Left colon (tissue), 2 donors: Measurements from ENCODE around the gene CAPZB. TPM values are rescaled to one million over a fixed set of nuclear protein-coding genes. Genes with fewer than 3 reads are reported as not detected.

ENCODE experiments used
- ATAC-seq: fragments of 200-7000 bp; cut with Tn5 transposase; one replicate; pipeline ENCODE4 v1.9.1; 2020; ENCODE audit warnings: mild to moderate bottlenecking, moderate library complexity
- DNase-seq, 2 donors: peaks; one replicate each; pipeline ENCODE4 v3.0.0-alpha.2; 2020
- intact Hi-C, 2 donors: fragments of 100-400 bp; cut with DNase I in 1 of 2; cut with micrococcal nuclease in 1 of 2; formaldehyde crosslinking; loops; one replicate each; pipeline versions ENCODE4 v1.11.2 to v1.14.0; 2022; cut with DNase I, micrococcal nuclease
- total RNA-seq, 2 donors: library from RNA; stranded (reverse); fragmentation: NEBNext Ultra II Directional; extraction: Animal tissue kit (Norgen Biotek cat#: 25700); gene quantifications; one replicate each; pipeline ENCODE4 v1.2.1, GENCODE V29; 2021
- donor health status: DM: no; HTN: no; CAD: no.
- donor health status: DM: yes; HTN: yes; CAD: no.

The CAPZB gene
- total RNA-seq, 2 donors from 2014 or later, result 340 to 367 TPM

- intact Hi-C loops, result no loop called here
- no peak for DNase-seq
- ATAC-seq, result peak; percentile 22
Measured at GRCh38 chr1:19477284-19478249, 7.8 kb downstream of the CAPZB start.

GRCh38 chr1:19476450-19477190 lies 8.7 kb downstream of the CAPZB start:
- intact Hi-C loops, result no loop called here
- no peak for DNase-seq
- ATAC-seq, result peak; percentile 37

GRCh38 chr1:19475296-19475695 lies 10.0 kb downstream of the CAPZB start:
- intact Hi-C loops, result no loop called here
- no peak for ATAC-seq
- DNase-seq, result no peak

GRCh38 chr1:19472174-19472573 lies 13.2 kb downstream of the CAPZB start:
- intact Hi-C loops, result no loop called here
- DNase-seq (no peak), ATAC-seq (no peak)

- ATAC-seq (peak; percentile 24), DNase-seq (no peak)
- intact Hi-C loops, result no loop called here
Measured at GRCh38 chr1:19469004-19469403, 16.3 kb downstream of the CAPZB start.

GRCh38 chr1:19468397-19468956 lies 16.9 kb downstream of the CAPZB start:
- DNase-seq, result peak; percentile 91 to 94
- ATAC-seq, result peak; percentile 88
- intact Hi-C loops, result no loop called here

GRCh38 chr1:19467199-19468187 lies 17.8 kb downstream of the CAPZB start:
- DNase-seq, result no peak
- intact Hi-C loops, result no loop called here
- ATAC-seq, result peak; percentile 47

- intact Hi-C loops, result no loop called here
- DNase-seq, result no peak
- no peak for ATAC-seq
Measured at GRCh38 chr1:19466112-19466561, 19.2 kb downstream of the CAPZB start.

GRCh38 chr1:19465650-19466049 lies 19.7 kb downstream of the CAPZB start:
- ATAC-seq (no peak), DNase-seq (no peak)
- intact Hi-C loops, result no loop called here

GRCh38 chr1:19465123-19465522 lies 20.2 kb downstream of the CAPZB start:
- intact Hi-C loops, result no loop called here
- no peak for ATAC-seq

GRCh38 chr1:19464696-19465095 lies 20.6 kb downstream of the CAPZB start:
- intact Hi-C loops, result no loop called here
- ATAC-seq (no peak), DNase-seq (no peak)

More at GRCh38 chr1:19465123-19465522, 20.2 kb downstream of the CAPZB start:
- no peak for DNase-seq

GRCh38 chr1:19463504-19463803 lies 21.9 kb downstream of the CAPZB start:
- ATAC-seq, result no peak
- intact Hi-C loops, result no loop called here
- DNase-seq, result no peak

GRCh38 chr1:19462781-19463503 lies 22.4 kb downstream of the CAPZB start:
- peak; percentile 26 for ATAC-seq
- peak in 1 of 2 donors; percentile 64 for DNase-seq
- intact Hi-C loops, result no loop called here

- ATAC-seq (no peak), DNase-seq (no peak)
- intact Hi-C loops, result no loop called here
Measured at GRCh38 chr1:19461220-19461554, 24.2 kb downstream of the CAPZB start.

- DNase-seq (no peak), ATAC-seq (peak; percentile 7)
- intact Hi-C loops, result no loop called here
Measured at GRCh38 chr1:19460535-19461219, 24.7 kb downstream of the CAPZB start.

- ATAC-seq (peak; percentile 92), DNase-seq (peak; percentile 65 to 75)
- intact Hi-C loops, result no loop called here
Measured at GRCh38 chr1:19458815-19459417, 26.4 kb downstream of the CAPZB start.

GRCh38 chr1:19457607-19458006 lies 27.7 kb downstream of the CAPZB start:
- intact Hi-C loops, result no loop called here
- DNase-seq (no peak), ATAC-seq (no peak)
